K562 (cell line): ENCODE results near the gene C16orf74. TPM values are rescaled to one million over a fixed set of nuclear protein-coding genes. Genes with fewer than 3 reads are reported as not detected.
A peak's percentile ranks its signal among the peaks of the same experiment; 100 is the strongest.

ENCODE experiments used
- ATAC-seq: fragments of 200-7000 bp; cut with Tn5 transposase; 3 replicates; pipeline ENCODE4 v1.9.1; 2020; ENCODE audit warnings: moderate library complexity
- BruUV-seq: library from RNA; stranded (reverse); fragments of 400-500 nt; replicated peaks from 2 replicates; lab custom pipeline; 2021; lab: Mats Ljungman, UMichigan
- CTCF ChIA-PET: fragments of 300-600 bp; formaldehyde crosslinking; extraction: SDS; loops from one replicate; lab custom pipeline; 2021; ENCODE audit warnings: low intra/inter-chr PET ratio; lab: Yijun Ruan, JAX
- POLR2A ChIA-PET: fragments of 300-600, 350-650 bp; sonication (Branson Sonifier 250); formaldehyde crosslinking; extraction: SDS; loops from one replicate; lab custom pipeline; 2021; ENCODE audit warnings: antibody characterized with exemption, inconsistent platforms; lab: Yijun Ruan, JAX
- DNase-seq, 4 experiments: peaks; one replicate each; pipeline versions ENCODE4 v3.0.0 to v3.0.0-alpha.2; 2011 to 2018; ENCODE audit warnings: low spot score in 3 of 4, mixed read lengths in 3 of 4; ENCODE audit errors: extremely low read depth in 1 of 4
- FAIRE-seq: peaks from 2 replicates; lab custom pipeline; 2011; peaks lifted over from hg19 to GRCh38; lab: Jason Lieb, UNC
- H2AFZ ChIP-seq: 2 replicates; pipeline ENCODE4 v1.6.0; 2011; ENCODE audit warnings: low read depth, low read length, control low read depth, inconsistent platforms
- H3K27ac ChIP-seq: fragments of 200-600 bp; 3 replicates; pipeline ENCODE4 v1.8.0; 2011; ENCODE audit warnings: low read depth, mild to moderate bottlenecking, control low read depth, inconsistent platforms, low read length, moderate library complexity, mixed read lengths; ENCODE audit errors: extremely low read depth
- H3K27me3 ChIP-seq, 2 experiments: fragments of 300-600 bp in 1 of 2; 2 replicates in 1 of 2; 3 replicates in 1 of 2; pipeline versions ENCODE4 v1.6.0 to v1.8.0; 2011; ENCODE audit warnings: inconsistent platforms in 2 of 2, low read length in 2 of 2, mild to moderate bottlenecking in 1 of 2, mixed read lengths in 1 of 2, moderate library complexity in 1 of 2; ENCODE audit not compliant: control insufficient read depth in 2 of 2, insufficient read depth in 2 of 2
- H3K36me3 ChIP-seq: fragments of 300-600 bp; 3 replicates; pipeline ENCODE4 v1.8.0; 2011; ENCODE audit warnings: mild to moderate bottlenecking, low read length, inconsistent platforms; ENCODE audit not compliant: control insufficient read depth, insufficient read depth
- H3K4me1 ChIP-seq, 2 experiments: fragments of 200-600 bp in 1 of 2; replicated peaks in 1 of 2; 2 replicates in 1 of 2; 3 replicates in 1 of 2; pipeline versions ENCODE4 v1.5.1 to v1.8.0; 2011; ENCODE audit warnings: inconsistent platforms in 2 of 2, low read length in 2 of 2, mild to moderate bottlenecking in 1 of 2, mixed read lengths in 1 of 2, moderate library complexity in 1 of 2; ENCODE audit not compliant: control insufficient read depth in 2 of 2, insufficient read depth in 2 of 2
- H3K4me2 ChIP-seq: 2 replicates; pipeline ENCODE4 v1.6.1; 2011; ENCODE audit warnings: low read length, control low read depth, inconsistent platforms, mixed read lengths; ENCODE audit not compliant: insufficient read depth
- H3K4me3 ChIP-seq: fragments of 200-600 bp; sonication (generic), shearing (Covaris generic); 2 replicates; pipeline ENCODE4 v1.5.1; 2016; ENCODE audit warnings: control low read depth, inconsistent platforms
- H3K79me2 ChIP-seq: fragments of 200-600 bp; 3 replicates; pipeline ENCODE4 v1.8.0; 2011; ENCODE audit warnings: low read length, inconsistent platforms; ENCODE audit not compliant: control insufficient read depth, insufficient read depth
- H3K9ac ChIP-seq, 2 experiments: 2 replicates each; pipeline versions ENCODE4 v1.6.0 to v1.6.1; 2011; ENCODE audit warnings: low read depth in 2 of 2, low read length in 2 of 2, control low read depth in 1 of 2, inconsistent platforms in 1 of 2, mild to moderate bottlenecking in 1 of 2, mixed read lengths in 1 of 2; ENCODE audit not compliant: insufficient read depth in 1 of 2
- H3K9me1 ChIP-seq: one replicate; pipeline ENCODE4 v1.6.0; 2011; ENCODE audit warnings: inconsistent platforms, mild to moderate bottlenecking, low read length, moderate library complexity; ENCODE audit not compliant: control insufficient read depth, insufficient read depth
- H3K9me3 ChIP-seq: replicated peaks from 2 replicates; pipeline ENCODE4 v1.5.1; 2011; ENCODE audit warnings: low read depth, low read length, inconsistent platforms; ENCODE audit not compliant: control insufficient read depth, insufficient read depth
- H4K20me1 ChIP-seq: replicated peaks from 2 replicates; pipeline ENCODE4 v1.6.1; 2011; ENCODE audit warnings: low read length, inconsistent platforms, mixed read lengths; ENCODE audit not compliant: control insufficient read depth, insufficient read depth
- CTBP1 ChIP-seq: fragments of 450-650 bp; IDR thresholded peaks from 2 replicates; pipeline ENCODE4 v1.6.1; 2016; ENCODE audit warnings: borderline replicate concordance
- CTCF ChIP-seq, 3 experiments: IDR thresholded peaks in 2 of 3; conservative IDR thresholded peaks in 1 of 3; 2 replicates each; pipeline ENCODE4 v1.5.1; 2011 to 2012; ENCODE audit warnings: low read length in 3 of 3, mild to moderate bottlenecking in 3 of 3, control low read depth in 2 of 3, improper control_type of control experiment in 1 of 3, inconsistent platforms in 1 of 3, low read depth in 1 of 3, mixed read lengths in 1 of 3, moderate library complexity in 1 of 3; ENCODE audit not compliant: insufficient read depth in 2 of 3
- DEAF1 ChIP-seq: fragments of 450-650 bp; formaldehyde crosslinking; IDR thresholded peaks from 2 replicates; pipeline ENCODE4 v1.4.0; 2020; ENCODE audit warnings: mild to moderate bottlenecking, moderate library complexity
- ESRRA ChIP-seq: fragments of 450-650 bp; IDR thresholded peaks from 2 replicates; pipeline ENCODE4 v1.6.1; 2014; ENCODE audit warnings: low read depth, mild to moderate bottlenecking, moderate library complexity, borderline replicate concordance
- KLF16 ChIP-seq: IDR thresholded peaks from 2 replicates; pipeline ENCODE4 v1.6.1; 2016; ENCODE audit warnings: antibody characterized with exemption
- LCOR ChIP-seq: sonication (generic); formaldehyde crosslinking; IDR thresholded peaks from 2 replicates; pipeline ENCODE4 v1.8.0; 2022; ENCODE audit warnings: mild to moderate bottlenecking, missing genetic modification reagents
- ZNF407 ChIP-seq: fragments of 450-650 bp; IDR thresholded peaks from 2 replicates; pipeline ENCODE4 v1.6.1; 2016; ENCODE audit warnings: low read depth
- WGBS: fragments of 100-300 bp; shearing (Covaris generic); methylation state at CpG from one replicate; pipeline ENCODE4 v1.1.6; 2016; ENCODE audit warnings: low coverage, mixed read lengths; ENCODE audit not compliant: insufficient coverage; ENCODE audit errors: missing lambda C conversion rate; 5-methylcytosine and 5-hydroxymethylcytosine counted together
- in situ Hi-C: fragments of 300-500 bp; cut with MboI; formaldehyde crosslinking; loops from 4 replicates; pipeline ENCODE4 v1.15.0; 2018; ENCODE audit warnings: inconsistent platforms, mixed read lengths
- intact Hi-C: fragments of 100-400 bp; cut with micrococcal nuclease; formaldehyde crosslinking; loops from 2 replicates; pipeline ENCODE4 v1.14.2; 2022
- polyA plus RNA-seq, 8 experiments: library from polyadenylated mRNA; depleted of rRNA in 4 of 8; stranded (reverse) in 5 of 8; unstranded in 3 of 8; fragments of >200 nt; fragmentation: Nextera tagmentation in 2 of 8; fragmentation: Illumina TruSeq in 1 of 8; extraction: Ambion mirVana in 2 of 8; extraction: Trizol in 1 of 8; gene quantifications; 2 replicates each; pipeline versions ENCODE4 v1.2.1 to v1.2.3, GENCODE V29; 2011 to 2014; ENCODE audit warnings: inconsistent platforms in 1 of 8, missing spikeins in 1 of 8
- total RNA-seq, 7 experiments: library from RNA; depleted of rRNA in 6 of 7; stranded (reverse); fragments of >200 nt in 6 of 7; fragmentation: Illumina TruSeq in 2 of 7; extraction: Trizol in 2 of 7; gene quantifications; 2 replicates each; pipeline versions ENCODE4 v1.2.1 to v1.2.3, GENCODE V29; 2011 to 2021; ENCODE audit warnings: low replicate concordance in 1 of 7

The C16orf74 gene
- total and polyA plus RNA-seq, 9 of the 15 experiments (the other 6 are each of a cell fraction or from before 2014, with no cell fraction given), result not detected

GRCh38 chr16:85717393-85718152 lies 33.3 kb downstream of the C16orf74 start:
- peak; percentile 88 for FAIRE-seq
- 11% methylated on average over 20 of the region's 21 CpGs for WGBS
- TF ChIP-seq CTCF (IDR thresholded peaks at IDR 0.05 in 2 of 3, conservative IDR thresholded peaks at IDR 0.05 in 1 of 3; ENCODE audit: insufficient read depth in 2 of 3, low read depth in 1 of 3, low read length in 3 of 3) (peak; percentile 80 to 84 (median 80)), DEAF1 (CRISPR knock-in tag) (peak; percentile 49; the same call in 1 of the 2 replicates), ZNF407 (no peak), CTBP1 (0 out of 2 replicates have a peak, but pooled peaks have one; percentile 10), ESRRA (peak; percentile 51; the same call in 1 of the 2 replicates), KLF16 (peak; percentile 42; the same call in 1 of the 2 replicates), LCOR (CRISPR knock-in tag) (0 out of 2 replicates have a peak, but pooled peaks have one; percentile 18)

More at GRCh38 chr16:85717393-85718152, 33.3 kb downstream of the C16orf74 start:
- no TSS peak for BruUV-seq
- no peaks in the 10 kb centered on the region for H3K9me1 ChIP-seq
- H3K27me3 ChIP-seq, result peaks cover 18 to 54% of the 10 kb centered on the region in 2 experiments; a peak in 4 of 5 replicates
- H3K27ac ChIP-seq, result no peak overlapping the region
- ChIA-PET POLR2A (interaction anchor here (0.7 to 1.1 kb wide), 2 partner anchors 16 to 22 kb away, joined by 3 to 4 read pairs; no protein-coding TSS in a partner anchor), CTCF (interaction anchor here (0.7 to 4.5 kb wide), 6 partner anchors 9 to 442 kb away, joined by 3 to 35 read pairs (median 6); no protein-coding TSS in a partner anchor)
- H4K20me1 ChIP-seq, result peaks cover 16% of the 10 kb centered on the region; the same call in 1 of the 2 replicates
- no peaks in the 10 kb centered on the region; the same call in 1 of the 2 replicates for H3K9me3 ChIP-seq
- peaks cover 3 to 37% of the 10 kb centered on the region in 2 experiments; a peak in 4 of 5 replicates for H3K4me1 ChIP-seq
- H3K36me3 ChIP-seq, result no peaks in the 10 kb centered on the region
- DNase-seq, result peak; percentile 76 to 86 (median 78)
- H2AFZ ChIP-seq, result no peak overlapping the region; the same call in 1 of the 2 replicates
- H3K79me2 ChIP-seq, result no peaks in the 10 kb centered on the region
- in situ Hi-C loops (loop anchor here (10.0 kb wide), 1 partner anchor 293 kb away; no protein-coding TSS in a partner anchor), intact Hi-C loops (loop anchor here (1.0 to 10.0 kb wide), 4 partner anchors 43 to 295 kb away; no protein-coding TSS in a partner anchor)
- H3K9ac ChIP-seq, result peak overlapping the region in 1 of 2 experiments; percentile 30; a peak in 1 of 4 replicates
- H3K4me3 ChIP-seq, result no peak overlapping the region
- ATAC-seq, result peak; percentile 78
- H3K4me2 ChIP-seq, result no peak overlapping the region
